DMS79 treated with DMSO at 0.1 percent for 48 hours (cell line): ENCODE results near the gene LIFR.

ENCODE experiments used
- DNase-seq: peaks from one replicate; lab custom pipeline; 2025; lab: John Stamatoyannopoulos, UW

The LIFR gene

GRCh38 chr5:38465061-38465460 lies 91.4 kb downstream of the LIFR start:
- no peak for DNase-seq

DNA sequence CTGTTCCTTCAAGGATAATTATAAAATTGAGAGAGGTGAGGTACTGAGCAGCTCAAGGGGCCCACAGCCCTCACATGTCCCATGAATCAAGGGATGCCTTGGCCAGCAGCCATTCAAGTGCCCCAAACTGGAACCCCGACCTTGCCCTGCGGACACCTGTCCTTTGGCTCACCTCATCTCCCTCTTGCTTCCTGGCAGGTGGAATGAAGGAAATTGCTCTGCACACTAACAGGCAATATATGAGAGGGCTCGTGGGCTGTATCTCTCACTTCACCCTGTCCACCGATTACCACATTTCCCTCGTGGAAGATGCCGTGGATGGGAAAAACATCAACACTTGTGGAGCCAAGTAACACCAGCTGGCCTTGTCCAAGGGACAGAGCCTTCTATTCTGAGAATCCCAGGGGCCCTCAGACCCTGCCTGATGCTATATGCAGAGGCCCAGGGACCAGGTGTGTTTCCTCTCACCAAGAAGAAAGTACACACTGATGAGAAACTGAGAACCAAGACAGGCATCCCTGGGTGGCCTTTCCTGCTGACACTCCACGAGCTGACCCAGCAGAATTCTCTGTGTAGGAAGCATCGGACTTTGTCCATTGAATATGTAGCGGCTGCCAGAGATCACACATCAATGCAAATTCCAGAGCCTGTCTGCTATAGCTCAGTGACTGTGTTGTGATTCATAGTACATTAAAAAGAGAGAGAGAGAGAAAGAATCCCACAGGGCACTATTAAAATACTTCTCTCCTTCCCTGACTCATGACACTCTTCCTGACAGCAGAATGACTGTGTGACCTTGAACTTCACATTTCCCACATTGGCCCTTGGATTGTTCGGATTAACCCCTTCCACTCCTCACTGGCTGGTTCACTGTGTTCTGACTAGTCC lies 92.6 kb downstream of the LIFR start:
- DNase-seq, result no peak

- DNase-seq, result no peak
These were observed 93.3 kb downstream of the LIFR start for GRCh38 chr5:38462976-38463633.

DNA sequence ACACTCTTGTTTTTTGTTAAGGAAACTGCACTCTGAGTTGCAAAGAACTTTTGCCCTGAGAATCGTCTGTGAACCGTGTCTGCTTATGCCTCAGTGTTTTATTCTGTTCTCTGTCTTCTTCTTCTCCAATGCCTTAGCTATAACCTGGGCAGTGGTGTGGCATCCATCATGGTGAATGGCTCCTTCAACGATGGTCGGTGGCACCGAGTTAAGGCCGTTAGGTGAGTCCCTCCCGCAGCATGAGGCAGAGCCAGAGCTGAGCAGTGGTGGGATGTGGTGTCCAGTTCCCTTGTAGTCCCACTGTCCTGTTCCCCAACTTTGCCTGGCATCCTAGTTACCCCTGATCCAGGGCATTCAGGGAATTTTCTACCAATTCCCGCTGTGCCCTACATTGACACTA lies 98.3 kb downstream of the LIFR start:
- DNase-seq, result no peak

DNA sequence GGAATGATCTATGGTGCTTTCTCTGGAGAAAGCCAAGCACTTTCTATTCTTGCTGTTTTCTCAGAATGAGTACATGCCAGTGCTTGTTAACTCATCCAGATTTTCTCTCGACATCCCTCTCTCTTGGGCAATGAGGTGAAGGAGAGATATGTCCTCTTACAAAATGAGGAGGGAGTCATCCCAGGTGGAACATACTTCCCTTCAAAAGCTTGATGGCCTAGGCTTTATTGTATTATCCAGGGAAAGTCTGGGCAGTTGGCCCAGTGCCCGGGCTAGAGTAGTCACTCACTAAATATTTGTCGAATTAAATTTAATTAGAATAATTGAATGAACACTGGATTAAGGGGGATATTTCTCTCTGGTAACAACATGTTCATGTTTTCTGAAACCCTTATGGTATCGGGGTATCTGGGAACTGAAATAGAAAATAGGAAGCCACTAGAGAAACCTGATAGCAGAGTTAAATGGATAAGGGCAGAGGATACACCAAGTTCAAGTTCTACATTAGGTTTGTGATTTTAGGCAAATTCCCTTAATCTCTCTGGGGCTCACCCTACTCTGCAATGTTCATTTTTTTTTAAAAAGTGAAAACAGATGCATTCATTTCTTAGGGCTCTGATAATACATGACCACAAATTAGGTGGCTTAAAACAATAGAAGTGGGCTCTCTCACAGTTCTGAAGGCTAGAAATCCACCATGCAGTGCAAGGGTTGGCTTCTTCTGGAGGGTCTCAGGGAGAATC lies 99.6 kb downstream of the LIFR start:
- DNase-seq, result no peak

- DNase-seq, result no peak
These were observed 100.6 kb downstream of the LIFR start for GRCh38 chr5:38455796-38456330.

DNA sequence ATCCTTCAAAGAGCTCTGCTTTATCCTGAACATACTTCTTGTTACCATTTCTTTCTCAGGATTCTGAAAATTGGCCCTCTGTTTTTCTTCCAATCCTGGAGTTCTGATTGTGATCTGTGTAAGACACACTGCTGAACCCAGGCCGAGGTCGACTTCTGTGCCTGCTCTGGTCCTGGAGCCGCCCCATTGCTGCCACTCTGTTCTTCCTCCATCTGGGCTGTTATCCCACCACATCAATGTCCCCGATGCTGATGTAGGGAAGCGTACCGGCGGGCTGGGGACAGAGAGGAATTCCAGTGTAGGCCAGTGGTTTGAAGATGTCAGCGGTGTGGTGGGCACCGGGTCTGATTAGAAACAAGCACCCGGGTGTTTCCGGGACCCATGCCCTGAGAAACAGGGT lies 102.5 kb downstream of the LIFR start:
- no peak for DNase-seq

DNA sequence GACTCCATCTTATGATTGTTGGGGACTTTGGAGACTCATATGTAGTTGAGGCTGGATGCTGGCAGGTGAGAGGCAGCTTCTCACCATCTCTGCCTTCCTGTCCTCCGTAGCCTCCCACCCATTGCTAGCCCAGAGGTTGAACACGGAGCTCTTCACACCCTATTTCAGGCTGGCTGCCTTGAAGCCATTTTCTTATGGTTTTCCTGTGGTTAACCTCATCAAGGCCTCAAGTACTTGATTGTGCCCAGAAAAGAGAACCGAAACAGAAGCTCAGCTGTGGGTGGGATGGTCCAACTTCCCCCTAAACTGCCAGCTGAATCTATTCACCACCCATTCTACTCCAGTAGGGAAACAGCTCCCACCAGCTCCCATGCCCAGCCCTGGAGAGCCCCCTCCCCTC lies 102.9 kb downstream of the LIFR start:
- no peak for DNase-seq

- no peak for DNase-seq
These were observed 104.2 kb downstream of the LIFR start for GRCh38 chr5:38452201-38452600.

DNA sequence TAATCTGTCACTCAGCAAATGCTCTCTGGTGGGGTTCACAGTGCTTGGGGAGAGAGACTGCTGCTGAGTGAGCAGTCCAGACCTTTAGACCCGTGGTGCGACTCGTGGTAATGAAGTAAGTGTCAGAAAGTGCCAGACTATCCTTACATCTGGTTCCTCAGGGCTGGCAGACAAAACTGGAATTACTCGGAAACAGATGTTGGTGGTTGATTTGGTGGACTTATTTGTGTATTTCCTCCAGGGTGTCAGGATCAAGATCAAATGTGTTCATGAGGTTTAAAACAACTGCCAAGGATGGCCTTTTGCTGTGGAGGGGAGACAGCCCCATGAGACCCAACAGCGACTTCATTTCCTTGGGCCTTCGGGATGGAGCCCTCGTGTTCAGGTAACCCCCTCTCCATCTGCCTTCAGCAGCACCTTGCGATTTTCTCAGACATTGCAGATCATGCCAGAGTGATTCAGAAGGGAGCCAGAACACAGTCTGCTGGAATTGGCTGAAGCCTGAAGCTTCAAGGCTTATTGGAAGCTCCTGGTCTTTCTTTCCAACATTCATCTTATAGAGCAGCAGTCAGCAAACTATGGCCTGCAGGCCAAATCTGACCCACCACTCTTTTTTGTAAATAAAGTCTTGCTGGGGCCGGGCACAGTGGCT lies 105.2 kb downstream of the LIFR start:
- DNase-seq, result no peak

GRCh38 chr5:38450627-38451026 lies 105.8 kb downstream of the LIFR start:
- no peak for DNase-seq

GRCh38 chr5:38448568-38449350 lies 107.7 kb downstream of the LIFR start:
- no peak for DNase-seq

DNA sequence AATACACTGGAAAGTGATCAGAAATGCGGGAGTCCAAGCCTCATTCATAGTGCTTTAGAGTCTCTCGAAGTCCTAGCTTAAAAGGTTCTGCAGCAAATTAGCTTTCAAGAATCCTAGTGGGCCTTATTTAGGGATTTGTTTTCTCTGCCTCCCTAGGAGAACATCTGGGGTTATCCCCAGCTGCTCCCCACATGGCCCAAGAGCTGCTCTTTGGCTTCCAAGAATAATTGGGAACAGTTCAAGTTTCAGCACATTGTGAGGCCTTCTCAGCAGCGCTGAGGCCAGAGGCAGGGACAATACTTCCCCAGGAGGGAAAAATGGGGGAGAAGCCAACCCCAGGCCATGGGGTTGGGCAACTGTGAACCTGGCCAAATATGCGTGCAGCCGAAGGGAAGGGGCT lies 108.7 kb downstream of the LIFR start:
- DNase-seq, result no peak

- DNase-seq, result no peak
These were observed 109.4 kb downstream of the LIFR start for GRCh38 chr5:38447056-38447455.

GRCh38 chr5:38446029-38446522 lies 110.4 kb downstream of the LIFR start:
- no peak for DNase-seq

DNA sequence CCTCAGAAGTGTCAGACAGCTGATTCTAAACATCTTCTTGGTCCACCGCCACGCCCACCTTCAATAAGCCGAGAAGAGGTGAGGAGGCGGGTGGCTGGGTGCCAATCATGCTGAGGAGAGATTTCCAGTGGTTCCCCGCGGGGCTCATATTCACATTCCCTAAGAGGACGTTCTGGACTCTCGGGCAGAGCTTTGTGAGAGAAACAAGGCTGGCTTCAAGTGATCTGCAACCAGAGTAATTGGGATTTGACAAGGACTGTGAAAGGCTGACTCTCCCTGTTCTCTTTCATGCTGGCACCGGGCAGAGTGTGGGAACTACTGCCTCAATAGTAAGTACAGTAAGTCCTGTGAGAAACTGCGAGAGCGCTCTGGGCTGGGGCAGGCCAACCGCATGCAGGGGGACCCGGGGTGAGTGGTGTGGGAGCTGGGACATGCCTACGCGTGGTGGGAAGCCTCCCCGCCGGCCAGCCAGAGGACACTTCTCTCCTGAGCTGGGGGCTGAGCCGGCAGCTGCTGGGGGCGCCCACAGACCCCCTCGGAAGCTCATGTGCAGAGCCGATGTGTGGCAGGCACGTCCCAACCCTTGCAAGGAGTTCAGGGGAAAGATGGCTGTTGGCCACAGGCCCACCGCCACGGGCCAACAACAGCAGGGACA lies 110.9 kb downstream of the LIFR start:
- DNase-seq, result peak; percentile 61

DNA sequence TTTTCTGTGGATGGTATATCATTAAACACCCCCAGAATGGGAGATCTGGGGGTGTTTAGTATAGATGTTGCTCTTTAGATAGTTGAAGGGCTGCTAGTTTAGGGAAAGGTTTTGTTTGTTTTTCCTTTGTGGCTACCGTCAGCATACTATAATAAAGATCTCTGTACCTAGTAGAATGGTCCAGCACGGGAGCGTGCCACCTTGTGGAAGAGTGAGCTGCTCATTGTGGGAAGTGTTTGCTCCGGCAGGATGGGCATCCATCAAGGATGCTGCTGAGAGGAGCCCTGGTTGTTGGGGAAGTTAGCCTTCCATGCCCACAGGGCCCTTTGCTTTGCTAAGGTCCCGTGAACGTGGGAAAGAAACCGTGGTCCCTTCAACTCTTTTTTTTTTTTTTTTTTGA lies 113.1 kb downstream of the LIFR start:
- no peak for DNase-seq

DNA sequence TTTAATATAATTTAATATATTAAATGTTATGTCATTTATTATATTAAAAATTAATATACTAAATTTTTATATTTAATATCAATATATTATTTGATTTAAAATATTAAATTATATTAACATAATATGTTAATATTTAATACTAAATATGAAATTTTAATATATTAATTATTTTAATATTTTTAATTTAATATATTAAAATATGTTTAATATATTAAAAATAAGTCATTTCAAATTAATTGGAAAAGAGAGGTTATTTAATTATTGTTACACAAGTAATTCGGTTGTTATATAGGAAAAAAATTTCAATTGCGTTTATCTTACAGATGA lies 114.2 kb downstream of the LIFR start:
- DNase-seq, result no peak

- DNase-seq, result peak; percentile 77
These were observed 114.8 kb downstream of the LIFR start for GRCh38 chr5:38441453-38442246.

DNA sequence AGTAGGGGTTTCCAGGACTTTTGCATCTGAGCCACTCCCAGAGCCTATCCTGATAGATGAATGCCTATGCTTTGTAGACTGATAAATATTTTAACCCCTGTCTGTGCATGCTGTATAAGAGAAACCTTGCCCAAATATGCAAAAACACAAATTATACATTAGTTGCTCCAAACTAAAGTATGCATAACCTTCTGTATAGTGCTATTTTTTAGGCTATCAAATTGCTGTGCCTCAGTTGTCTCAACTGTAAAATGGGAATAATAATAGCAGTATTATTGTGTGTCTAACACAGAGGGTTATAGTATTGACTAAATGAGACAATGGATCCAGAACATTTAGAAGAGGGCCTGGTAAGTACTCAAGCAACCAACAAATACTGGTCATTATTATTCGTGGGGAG lies 117.7 kb downstream of the LIFR start:
- no peak for DNase-seq
